ENCODE data around the gene APOM. TPM values are rescaled to one million over a fixed set of nuclear protein-coding genes. Genes with fewer than 3 reads are reported as not detected.
A peak's percentile ranks its signal among the peaks of the same experiment; 100 is the strongest.

The APOM gene
- total RNA-seq, 1 donor from 2014 or later = not detected

GRCh38 chr6:31666337-31666965 lies 10.8 kb downstream of the APOM start:
- Histone ChIP-seq H3K27me3 (no peaks in the 10 kb centered on the region), H3K9me3 (no peaks in the 10 kb centered on the region), H3K4me3 (peak overlapping the region; percentile 79 to 95), H3K27ac (peak overlapping the region; percentile 95), H3K36me3 (peaks cover 0 to 55% of the 10 kb centered on the region in 2 donors), H3K4me1 (peaks cover 51% of the 10 kb centered on the region)
- intact Hi-C loops (cut with DNase I) = no loop called here
- no peak for DNase-seq (ENCODE audit: extremely low spot score in 2 of 2)
- no peak for TF ChIP-seq CTCF (IDR thresholded peaks at IDR 0.05)
- TF ChIP-seq POLR2AphosphoS5 (IDR thresholded peaks at IDR 0.05; ENCODE audit: insufficient read depth in 1 of 2, low read depth in 1 of 2) = no peak
- no peak for TF ChIP-seq POLR2A (IDR thresholded peaks at IDR 0.05)

GRCh38 chr6:31669676-31670075 lies 14.0 kb downstream of the APOM start, which contains the start of gene LY6G5B:
LY6G5B (plus strand) TSS chr6:31669976; CDS start chr6:31670951, 975 bp downstream.
- Histone ChIP-seq H3K9me3 (no peaks in the 10 kb centered on the region), H3K36me3 (peaks cover 3 to 67% of the 10 kb centered on the region in 2 donors), H3K27me3 (no peaks in the 10 kb centered on the region), H3K4me1 (peaks cover 24% of the 10 kb centered on the region), H3K4me3 (no peak within 1 kb of the TSS), H3K27ac (no peak within 1 kb of the TSS)
- TF ChIP-seq CTCF (IDR thresholded peaks at IDR 0.05) = no peak
- intact Hi-C loops (cut with DNase I) = loop anchor here (2.0 to 10.0 kb wide), 2 partner anchors 31 to 285 kb away; partner anchors contain the start of genes NELFE and SKIC2
- DNase-seq (ENCODE audit: extremely low spot score in 2 of 2) = no peak

- Histone ChIP-seq H3K27ac (no peak overlapping the region), H3K4me3 (no peak overlapping the region), H3K36me3 (peaks cover 3 to 20% of the 10 kb centered on the region in 2 donors), H3K9me3 (no peaks in the 10 kb centered on the region), H3K27me3 (no peaks in the 10 kb centered on the region), H3K4me1 (peaks cover 11% of the 10 kb centered on the region)
- intact Hi-C loops (cut with DNase I) = loop anchor here (10.0 kb wide), 1 partner anchor 278 kb away; the partner anchor contains the start of genes NELFE and SKIC2
- DNase-seq (ENCODE audit: extremely low spot score in 2 of 2) = no peak
- TF ChIP-seq POLR2AphosphoS5 (IDR thresholded peaks at IDR 0.05; ENCODE audit: insufficient read depth in 1 of 2, low read depth in 1 of 2) (no peak), CTCF (IDR thresholded peaks at IDR 0.05) (no peak), POLR2A (IDR thresholded peaks at IDR 0.05) (no peak)
Observed at GRCh38 chr6:31676322-31676903, 20.7 kb downstream of the APOM start.

- no peak for DNase-seq (ENCODE audit: extremely low spot score in 2 of 2)
- peaks cover 15% of the 10 kb centered on the region for H3K4me1 ChIP-seq
- H3K4me3 ChIP-seq = no peak overlapping the region
- no peaks in the 10 kb centered on the region for H3K27me3 ChIP-seq
- TF ChIP-seq POLR2AphosphoS5 (IDR thresholded peaks at IDR 0.05; ENCODE audit: insufficient read depth in 1 of 2, low read depth in 1 of 2) (no peak), CTCF (IDR thresholded peaks at IDR 0.05) (no peak), POLR2A (IDR thresholded peaks at IDR 0.05) (no peak)
- H3K36me3 ChIP-seq = peaks cover 3 to 16% of the 10 kb centered on the region in 2 donors
- intact Hi-C loops (cut with DNase I) = loop anchor here (10.0 kb wide), 1 partner anchor 278 kb away; the partner anchor contains the start of genes NELFE and SKIC2
- H3K9me3 ChIP-seq = no peaks in the 10 kb centered on the region
- no peak overlapping the region for H3K27ac ChIP-seq
Observed at GRCh38 chr6:31676904-31677303, 21.2 kb downstream of the APOM start.

GRCh38 chr6:31677955-31678354 lies 22.3 kb downstream of the APOM start:
- Histone ChIP-seq H3K27me3 (no peaks in the 10 kb centered on the region), H3K36me3 (peaks cover 0 to 5% of the 10 kb centered on the region in 2 donors), H3K27ac (no peak overlapping the region), H3K4me3 (no peak overlapping the region), H3K9me3 (no peaks in the 10 kb centered on the region), H3K4me1 (peaks cover 19% of the 10 kb centered on the region)
- TF ChIP-seq CTCF (IDR thresholded peaks at IDR 0.05) = no peak
- TF ChIP-seq POLR2AphosphoS5 (IDR thresholded peaks at IDR 0.05; ENCODE audit: insufficient read depth in 1 of 2, low read depth in 1 of 2) = no peak
- no peak for TF ChIP-seq POLR2A (IDR thresholded peaks at IDR 0.05)
- DNase-seq (ENCODE audit: extremely low spot score in 2 of 2) = no peak
- intact Hi-C loops (cut with DNase I) = loop anchor here (10.0 kb wide), 1 partner anchor 277 kb away; the partner anchor contains the start of genes NELFE and SKIC2
